Keratinocyte (primary cell): ENCODE measurements around the gene BEST1. TPM values are rescaled to one million over a fixed set of nuclear protein-coding genes. Genes with fewer than 3 reads are reported as not detected.
A peak's percentile ranks its signal among the peaks of the same experiment; 100 is the strongest.

Source experiments
- DNase-seq: peaks from one replicate; pipeline ENCODE4 v3.0.0-alpha.2; 2011; ENCODE audit warnings: low read depth, missing footprints, low spot score
- FAIRE-seq: peaks from 2 replicates; lab custom pipeline; 2011; peaks lifted over from hg19 to GRCh38; lab: Jason Lieb, UNC
- H2AFZ ChIP-seq: 2 replicates; pipeline ENCODE4 v1.6.0; 2012; ENCODE audit warnings: low read length, control low read depth, inconsistent platforms; ENCODE audit not compliant: control insufficient read depth
- H3K27ac ChIP-seq: 2 replicates; pipeline ENCODE4 v1.5.1; 2011; ENCODE audit warnings: low read length; ENCODE audit not compliant: control insufficient read depth, insufficient read depth
- H3K27me3 ChIP-seq: 3 replicates; pipeline ENCODE4 v1.6.0; 2011; ENCODE audit warnings: low read length; ENCODE audit not compliant: control insufficient read depth, insufficient read depth; ENCODE audit errors: extremely low read depth
- H3K36me3 ChIP-seq, 2 experiments: 2 replicates in 1 of 2; 3 replicates in 1 of 2; pipeline ENCODE4 v1.5.1; 2011; ENCODE audit warnings: low read length in 2 of 2, mild to moderate bottlenecking in 1 of 2; ENCODE audit not compliant: control insufficient read depth in 2 of 2, insufficient read depth in 2 of 2; ENCODE audit errors: extremely low read depth in 1 of 2
- H3K4me1 ChIP-seq: 3 replicates; pipeline ENCODE4 v1.5.1; 2011; ENCODE audit warnings: low read length; ENCODE audit not compliant: control insufficient read depth, insufficient read depth; ENCODE audit errors: extremely low read depth
- H3K4me2 ChIP-seq: 3 replicates; pipeline ENCODE4 v1.6.0; 2011; ENCODE audit warnings: low read depth, low read length; ENCODE audit not compliant: control insufficient read depth, insufficient read depth; ENCODE audit errors: extremely low read depth
- H3K4me3 ChIP-seq, 3 experiments: fragments of 200-600 bp in 1 of 3; sonication (generic) in 1 of 3; 2 replicates in 2 of 3; 3 replicates in 1 of 3; pipeline ENCODE4 v1.5.1; 2011 to 2016; ENCODE audit warnings: low read length in 3 of 3, mild to moderate bottlenecking in 3 of 3, control low read depth in 2 of 3, inconsistent platforms in 1 of 3, low read depth in 1 of 3, mixed read lengths in 1 of 3, mixed run types in 1 of 3, moderate library complexity in 1 of 3; ENCODE audit not compliant: control insufficient read depth in 2 of 3, insufficient read depth in 2 of 3; ENCODE audit errors: extremely low read depth in 1 of 3
- H3K79me2 ChIP-seq: 2 replicates; pipeline ENCODE4 v1.6.0; 2012; ENCODE audit warnings: low read length; ENCODE audit not compliant: control insufficient read depth, insufficient read depth
- H3K9ac ChIP-seq: 3 replicates; pipeline ENCODE4 v1.6.0; 2011; ENCODE audit warnings: low read length; ENCODE audit not compliant: control insufficient read depth, insufficient read depth; ENCODE audit errors: extremely low read depth
- H3K9me1 ChIP-seq: 3 replicates; pipeline ENCODE4 v1.6.0; 2011; ENCODE audit warnings: low read length; ENCODE audit not compliant: control insufficient read depth, insufficient read depth; ENCODE audit errors: extremely low read depth
- H3K9me3 ChIP-seq: 2 replicates; pipeline ENCODE4 v1.5.1; 2012; ENCODE audit warnings: low read depth, low read length; ENCODE audit not compliant: control insufficient read depth
- H4K20me1 ChIP-seq: 3 replicates; pipeline ENCODE4 v1.6.0; 2011; ENCODE audit warnings: low read length; ENCODE audit not compliant: control insufficient read depth, insufficient read depth; ENCODE audit errors: extremely low read depth
- EZH2 ChIP-seq: IDR thresholded peaks from one replicate; pipeline ENCODE4 v1.6.1; 2012; ENCODE audit warnings: inconsistent platforms, mild to moderate bottlenecking, low read length, moderate library complexity
- dilution Hi-C: fragments of 300-500 bp; cut with MboI; formaldehyde crosslinking; loops from one replicate; pipeline ENCODE4 v1.7.0; 2020; ENCODE audit warnings: low sequenced_read_pairs; ENCODE audit not compliant: extremely low pct_ligation_motif_present
- polyA plus RNA-seq, 5 experiments: library from polyadenylated mRNA; depleted of rRNA in 3 of 5; stranded (reverse) in 3 of 5; stranded (forward) in 1 of 5; unstranded in 1 of 5; fragments of >200 nt; gene quantifications; 1 replicate in 1 of 5; 2 replicates in 3 of 5; 3 replicates in 1 of 5; pipeline versions ENCODE4 v1.2.1 to v1.2.3, GENCODE V29; 2011 to 2012; ENCODE audit warnings: missing spikeins in 2 of 5, low read depth in 1 of 5, low replicate concordance in 1 of 5
- TF ChIP-seq, protein P1 (sequence below), 3 experiments: IDR thresholded peaks in 1 of 3; conservative IDR thresholded peaks in 1 of 3; optimal IDR thresholded peaks in 1 of 3; 2 replicates in 2 of 3; 3 replicates in 1 of 3; pipeline versions ENCODE3 to v1.5.1; 2011; ENCODE audit warnings: low read length in 3 of 3, mild to moderate bottlenecking in 3 of 3, moderate library complexity in 2 of 3, control low read depth in 1 of 3, inconsistent platforms in 1 of 3; ENCODE audit not compliant: insufficient read depth in 2 of 3; ENCODE audit errors: extremely low read depth in 1 of 3

Gene BEST1
- polyA plus RNA-seq, 1 donor (not counting 4 experiments of a cell fraction or from before 2014, with no cell fraction given), result 0.13 TPM

DNA sequence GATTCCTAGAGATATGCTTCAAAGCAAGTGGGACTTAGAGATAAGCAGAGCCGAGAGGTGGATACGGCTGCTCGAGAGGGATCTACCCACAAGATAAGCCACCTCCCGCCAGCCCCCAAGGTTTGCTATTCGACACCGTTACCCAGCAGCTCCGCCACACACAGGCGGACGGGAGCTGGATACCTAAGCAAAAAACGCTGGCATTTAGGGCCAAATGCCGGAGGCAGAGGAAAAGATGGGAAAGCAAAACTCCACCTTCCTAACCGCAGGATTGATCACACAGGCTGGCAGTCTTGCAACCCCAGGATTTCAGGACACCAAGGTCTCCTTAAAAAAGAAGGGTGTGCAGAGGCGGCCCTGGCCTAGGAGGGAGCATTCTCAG lies 16.6 kb downstream of the BEST1 start:
- H3K36me3 ChIP-seq, result peaks cover 12 to 26% of the 10 kb centered on the region in 2 experiments
- TF ChIP-seq EZH2, result no peak
- TF ChIP-seq, protein P1, sequence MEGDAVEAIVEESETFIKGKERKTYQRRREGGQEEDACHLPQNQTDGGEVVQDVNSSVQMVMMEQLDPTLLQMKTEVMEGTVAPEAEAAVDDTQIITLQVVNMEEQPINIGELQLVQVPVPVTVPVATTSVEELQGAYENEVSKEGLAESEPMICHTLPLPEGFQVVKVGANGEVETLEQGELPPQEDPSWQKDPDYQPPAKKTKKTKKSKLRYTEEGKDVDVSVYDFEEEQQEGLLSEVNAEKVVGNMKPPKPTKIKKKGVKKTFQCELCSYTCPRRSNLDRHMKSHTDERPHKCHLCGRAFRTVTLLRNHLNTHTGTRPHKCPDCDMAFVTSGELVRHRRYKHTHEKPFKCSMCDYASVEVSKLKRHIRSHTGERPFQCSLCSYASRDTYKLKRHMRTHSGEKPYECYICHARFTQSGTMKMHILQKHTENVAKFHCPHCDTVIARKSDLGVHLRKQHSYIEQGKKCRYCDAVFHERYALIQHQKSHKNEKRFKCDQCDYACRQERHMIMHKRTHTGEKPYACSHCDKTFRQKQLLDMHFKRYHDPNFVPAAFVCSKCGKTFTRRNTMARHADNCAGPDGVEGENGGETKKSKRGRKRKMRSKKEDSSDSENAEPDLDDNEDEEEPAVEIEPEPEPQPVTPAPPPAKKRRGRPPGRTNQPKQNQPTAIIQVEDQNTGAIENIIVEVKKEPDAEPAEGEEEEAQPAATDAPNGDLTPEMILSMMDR (optimal IDR thresholded peaks at IDR 0.05 in 1 of 3, IDR thresholded peaks at IDR 0.05 in 1 of 3, conservative IDR thresholded peaks at IDR 0.05 in 1 of 3; ENCODE audit: extremely low read depth in 1 of 3, insufficient read depth in 2 of 3, low read length in 3 of 3), result no peak
- no peaks in the 10 kb centered on the region for H3K9me1 ChIP-seq
- H3K79me2 ChIP-seq, result peaks cover 20% of the 10 kb centered on the region
- peaks cover 50% of the 10 kb centered on the region for H3K4me1 ChIP-seq
- DNase-seq, result no peak
- H3K4me2 ChIP-seq, result peak overlapping the region; percentile 85
- peak overlapping the region; percentile 82 to 96 (median 93) for H3K4me3 ChIP-seq
- dilution Hi-C loops, result no loop called here
- FAIRE-seq, result no peak
- H4K20me1 ChIP-seq, result peaks cover 25% of the 10 kb centered on the region
- no peaks in the 10 kb centered on the region for H3K9me3 ChIP-seq
- peak overlapping the region; percentile 89 for H3K9ac ChIP-seq
- no peaks in the 10 kb centered on the region for H3K27me3 ChIP-seq
- H2AFZ ChIP-seq, result no peak overlapping the region
- peak overlapping the region; percentile 96 for H3K27ac ChIP-seq

DNA sequence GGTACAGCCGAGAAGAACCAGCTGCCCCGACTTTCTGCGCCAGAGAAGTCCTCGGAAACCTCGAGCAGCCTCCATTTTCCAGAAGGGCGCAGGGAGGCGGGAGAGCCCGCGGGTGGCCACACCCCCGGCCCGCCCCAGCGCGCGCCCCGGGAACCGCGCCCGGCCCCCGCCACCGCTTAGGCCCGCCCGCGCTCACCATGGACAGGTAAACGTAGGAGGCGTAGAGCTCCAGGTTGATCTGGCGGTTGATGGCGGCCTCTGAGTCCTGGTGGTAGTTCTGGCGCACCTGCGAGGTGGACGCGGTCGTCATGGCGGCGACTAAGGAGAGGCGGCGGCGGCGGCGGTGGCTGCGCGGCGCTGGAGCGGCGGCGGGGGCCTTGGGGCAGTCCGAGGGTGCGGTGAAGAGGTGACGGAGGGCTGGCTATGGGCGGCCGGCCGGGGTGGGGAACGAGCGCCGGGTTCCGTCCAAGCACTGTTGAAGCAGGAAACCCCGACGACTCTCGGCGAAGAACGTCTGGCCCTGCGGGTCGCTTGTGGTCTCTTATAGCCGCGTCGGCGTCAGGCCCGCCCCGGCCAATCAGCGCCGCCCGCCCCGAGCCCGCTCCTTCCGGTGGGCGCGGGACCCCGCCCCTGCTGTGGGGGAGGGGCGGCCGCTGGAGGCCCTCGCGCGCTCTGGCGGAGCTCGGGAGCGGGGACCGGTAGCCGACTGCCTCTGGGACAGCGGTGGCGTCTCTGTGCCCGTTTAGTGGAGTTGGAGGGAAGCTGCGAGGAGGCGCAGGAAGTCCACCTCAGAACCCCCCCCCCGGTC lies 17.2 kb downstream of the BEST1 start, which contains the start of gene FTH1:
Gene FTH1, minus strand, starts transcription at position 519 of the 808 bp plus-strand sequence. Its CDS starts 209 bp downstream, at position 310.
- DNase-seq, result no peak
- Histone ChIP-seq H3K9me3 (no peaks in the 10 kb centered on the region), H3K4me3 (peak within 1 kb of the TSS; percentile 82 to 96 (median 93)), H3K4me1 (peaks cover 54% of the 10 kb centered on the region), H4K20me1 (peaks cover 25% of the 10 kb centered on the region), H2AFZ (peak within 1 kb of the TSS; percentile 65), H3K9me1 (no peaks in the 10 kb centered on the region), H3K79me2 (peaks cover 20% of the 10 kb centered on the region), H3K4me2 (peak within 1 kb of the TSS; percentile 85), H3K27me3 (no peaks in the 10 kb centered on the region), H3K27ac (peak within 1 kb of the TSS; percentile 96), H3K9ac (peak within 1 kb of the TSS; percentile 89), H3K36me3 (peaks cover 12 to 26% of the 10 kb centered on the region in 2 experiments)
- no peak for FAIRE-seq
- no peak for TF ChIP-seq EZH2
- dilution Hi-C loops, result no loop called here
